ENCODE results near the gene KCNH5. TPM values are rescaled to one million over a fixed set of nuclear protein-coding genes. Genes with fewer than 3 reads are reported as not detected.

KCNH5 gene
- total RNA-seq, 4 donors from 2014 or later: not detected

- TF ChIP-seq CTCF (IDR thresholded peaks at IDR 0.05; ENCODE audit: low read depth): no peak
These were observed 225.3 kb downstream of the KCNH5 start for GRCh38 chr14:62819931-62820330.

GRCh38 chr14:62807636-62808035 lies 237.6 kb downstream of the KCNH5 start:
- TF ChIP-seq CTCF (IDR thresholded peaks at IDR 0.05; ENCODE audit: low read depth): no peak

- TF ChIP-seq CTCF (IDR thresholded peaks at IDR 0.05; ENCODE audit: low read depth): no peak
These were observed 244.7 kb downstream of the KCNH5 start for GRCh38 chr14:62800577-62800976.

GRCh38 chr14:62796431-62796830 lies 248.8 kb downstream of the KCNH5 start:
- TF ChIP-seq CTCF (IDR thresholded peaks at IDR 0.05; ENCODE audit: low read depth): no peak

GRCh38 chr14:62792578-62792977 lies 252.7 kb downstream of the KCNH5 start:
- TF ChIP-seq CTCF (IDR thresholded peaks at IDR 0.05; ENCODE audit: low read depth): no peak

- TF ChIP-seq CTCF (IDR thresholded peaks at IDR 0.05; ENCODE audit: low read depth): no peak
These were observed 266.4 kb downstream of the KCNH5 start for GRCh38 chr14:62778852-62779251.

GRCh38 chr14:62778310-62778709 lies 266.9 kb downstream of the KCNH5 start:
- no peak for TF ChIP-seq CTCF (IDR thresholded peaks at IDR 0.05; ENCODE audit: low read depth)

Data from subcutaneous adipose tissue (tissue), 4 donors.